ENCODE data around the gene PAK2. TPM values are rescaled to one million over a fixed set of nuclear protein-coding genes. Genes with fewer than 3 reads are reported as not detected.

The PAK2 gene
- total and polyA plus RNA-seq, 2 of the 4 experiments (the other 2 are of a cell fraction): 31.8 to 36.0 TPM

DNA sequence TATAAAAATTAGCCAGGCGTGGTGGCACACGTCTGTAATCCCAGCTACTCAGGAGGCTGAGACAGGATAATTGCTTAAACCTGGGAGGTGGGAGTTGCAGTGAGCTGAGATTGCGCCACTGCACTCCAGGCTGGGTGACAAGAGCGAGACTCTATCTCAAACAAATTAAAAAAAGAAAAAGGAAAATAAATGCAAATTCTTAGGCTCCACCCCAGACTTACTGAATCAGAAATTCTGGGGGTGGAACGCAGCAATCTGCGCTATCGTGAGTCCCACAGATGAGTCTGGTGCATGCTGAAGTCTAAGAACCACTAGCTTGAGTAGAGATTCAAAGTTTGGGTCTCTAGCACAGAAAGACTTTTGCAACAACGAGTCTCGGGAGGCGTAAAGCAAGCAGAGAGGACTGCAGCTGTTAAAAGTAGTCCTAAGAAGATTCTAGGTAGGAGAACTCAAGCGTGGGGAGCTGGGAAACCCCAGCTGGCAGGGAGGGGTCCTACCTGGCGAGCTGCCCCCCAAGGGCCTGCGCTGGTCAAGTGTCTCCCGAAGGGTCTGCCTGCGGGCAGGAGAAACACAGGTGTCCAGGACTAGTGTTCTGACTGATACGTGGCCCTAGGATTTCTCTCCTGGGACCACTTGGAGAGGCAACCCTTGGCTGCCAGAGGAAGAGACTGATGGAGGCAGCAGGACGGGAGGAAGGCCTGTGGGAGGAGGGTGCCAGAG is 49.6 kb upstream of the PAK2 start:
- ChIA-PET POLR2A (ENCODE audit: unreplicated experiment) (no interaction called here), CTCF (interaction anchor here (0.9 kb wide), 1 partner anchor 81 kb away, joined by 4 read pairs; no protein-coding TSS in a partner anchor)
- H3K14ac ChIP-seq (replicated peaks; ENCODE audit: low read depth, low read length): no peak overlapping the region
- H2AFZ ChIP-seq (replicated peaks; ENCODE audit: low read length, poor library complexity): no peak overlapping the region
- no peak overlapping the region for H4K91ac ChIP-seq (ENCODE audit: insufficient read depth, low read depth, low read length)
- dilution Hi-C loops (cut with HindIII; ENCODE audit: low sequenced_read_pairs, unreplicated experiment) (no loop called here), in situ Hi-C loops (cut with MboI; ENCODE audit: low sequenced_read_pairs) (loop anchor here (5.0 kb wide), 1 partner anchor 83 kb away; no protein-coding TSS in a partner anchor), intact Hi-C loops (cut with micrococcal nuclease) (loop anchor here (10.0 kb wide), 1 partner anchor 435 kb away; no protein-coding TSS in a partner anchor)
- H3K4me1 ChIP-seq (ENCODE audit: control insufficient read depth, insufficient read depth, low read length): peaks cover 5% of the 10 kb centered on the region; the same call in 1 of the 2 replicates
- no TSS peak for BruUV-seq (replicated peaks)
- H3K23ac ChIP-seq (ENCODE audit: low read depth, low read length): no peak overlapping the region
- H3K27me3 ChIP-seq (ENCODE audit: control insufficient read depth, insufficient read depth, low read length): peaks cover 7% of the 10 kb centered on the region
- H3K27ac ChIP-seq (ENCODE audit: insufficient read depth, low read length): no peak overlapping the region
- H2BK5ac ChIP-seq (ENCODE audit: low read depth, low read length, poor library complexity, severe bottlenecking): no peak overlapping the region
- no peak overlapping the region for H3K4me2 ChIP-seq (ENCODE audit: low read depth, low read length)
- H3K79me1 ChIP-seq (ENCODE audit: low read depth in 1 of 2, low read length in 2 of 2): no peaks in the 10 kb centered on the region
- no peaks in the 10 kb centered on the region for H4K20me1 ChIP-seq (ENCODE audit: insufficient read depth, low read length)
- H3K36me3 ChIP-seq (ENCODE audit: control insufficient read depth, insufficient read depth, low read length): no peaks in the 10 kb centered on the region
- H4K8ac ChIP-seq (ENCODE audit: low read depth in 2 of 2, low read length in 2 of 2): no peak overlapping the region
- DNase-seq (no peak), ATAC-seq (ENCODE audit: low read depth) (no peak)
- H2BK20ac ChIP-seq (ENCODE audit: low read depth, low read length): no peak overlapping the region
- TF ChIP-seq MAZ (IDR thresholded peaks at IDR 0.05; ENCODE audit: borderline replicate concordance, low read depth, low read length) (no peak), SMC3 (IDR thresholded peaks at IDR 0.05; ENCODE audit: low read depth, low read length) (no peak), FOS (IDR thresholded peaks at IDR 0.05; ENCODE audit: low read depth, low read length) (no peak), CHD1 (IDR thresholded peaks at IDR 0.05; ENCODE audit: low read depth, low read length) (no peak)
- 93% methylated on average over 2 of the region's 17 CpGs; no CpG with 5 or more reads in 1 of the 2 experiments for whole genome bisulfite sequencing, 2 experiments (ENCODE audit: extremely low coverage in 2 of 2, insufficient read length in 1 of 2)
- no peak overlapping the region for H2BK120ac ChIP-seq (ENCODE audit: low read depth, low read length)
- H2AK5ac ChIP-seq (ENCODE audit: low read depth, low read length): no peak overlapping the region
- H3K56ac ChIP-seq (ENCODE audit: extremely low read depth, insufficient read depth, low read length): no peak overlapping the region
- H3K9me1 ChIP-seq (ENCODE audit: insufficient read depth, low read length): no peaks in the 10 kb centered on the region; the same call in 1 of the 2 replicates
- no peak overlapping the region for H2AK9ac ChIP-seq (replicated peaks; ENCODE audit: low read depth, low read length, poor library complexity)
- H4K5ac ChIP-seq (ENCODE audit: low read depth, low read length): no peak overlapping the region
- no peak overlapping the region for H3K9ac ChIP-seq (ENCODE audit: low read depth, low read length)
- no peak overlapping the region for H3K18ac ChIP-seq (ENCODE audit: low read depth, low read length)
- H3K9me3 ChIP-seq (ENCODE audit: control insufficient read depth, insufficient read depth, low read length): no peaks in the 10 kb centered on the region
- H2BK15ac ChIP-seq (ENCODE audit: low read depth, low read length): no peak overlapping the region
- no peak overlapping the region for H3K4ac ChIP-seq (ENCODE audit: low read depth, low read length)
- no peak overlapping the region for H3K4me3 ChIP-seq (ENCODE audit: insufficient read depth, low read depth, low read length)
